ENCODE measurements around the gene CARNS1. TPM values are rescaled to one million over a fixed set of nuclear protein-coding genes. Genes with fewer than 3 reads are reported as not detected.
A peak's percentile ranks its signal among the peaks of the same experiment; 100 is the strongest.

CARNS1 gene
- total and polyA plus RNA-seq, 2 of the 13 experiments (the other 11 are each of a cell fraction or from before 2014, with no cell fraction given) = not detected

DNA sequence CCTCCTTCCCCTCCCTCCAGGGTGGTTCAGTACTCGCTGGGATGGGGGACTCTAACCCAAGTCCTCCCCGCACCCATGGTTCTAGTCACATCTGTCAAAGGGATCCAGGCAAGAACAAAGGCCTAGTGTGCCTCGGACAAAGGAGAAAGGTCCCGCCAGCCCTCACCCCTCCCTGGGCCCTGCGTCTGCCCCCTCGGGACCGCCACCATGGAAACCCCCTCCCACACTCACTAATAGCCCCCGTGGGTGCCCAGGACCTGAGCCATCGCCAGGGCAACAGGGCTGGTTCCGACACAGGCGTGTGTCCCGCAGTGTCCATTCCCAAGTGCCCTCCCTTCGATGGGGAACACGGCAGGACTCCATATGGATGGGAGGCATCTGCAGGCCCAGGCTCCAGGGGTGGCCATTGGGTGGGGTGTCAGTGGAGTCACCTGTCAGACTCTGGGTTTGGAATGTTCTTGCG, 5.1 kb upstream of the CARNS1 start (continued):
- TF ChIP-seq, protein P1, sequence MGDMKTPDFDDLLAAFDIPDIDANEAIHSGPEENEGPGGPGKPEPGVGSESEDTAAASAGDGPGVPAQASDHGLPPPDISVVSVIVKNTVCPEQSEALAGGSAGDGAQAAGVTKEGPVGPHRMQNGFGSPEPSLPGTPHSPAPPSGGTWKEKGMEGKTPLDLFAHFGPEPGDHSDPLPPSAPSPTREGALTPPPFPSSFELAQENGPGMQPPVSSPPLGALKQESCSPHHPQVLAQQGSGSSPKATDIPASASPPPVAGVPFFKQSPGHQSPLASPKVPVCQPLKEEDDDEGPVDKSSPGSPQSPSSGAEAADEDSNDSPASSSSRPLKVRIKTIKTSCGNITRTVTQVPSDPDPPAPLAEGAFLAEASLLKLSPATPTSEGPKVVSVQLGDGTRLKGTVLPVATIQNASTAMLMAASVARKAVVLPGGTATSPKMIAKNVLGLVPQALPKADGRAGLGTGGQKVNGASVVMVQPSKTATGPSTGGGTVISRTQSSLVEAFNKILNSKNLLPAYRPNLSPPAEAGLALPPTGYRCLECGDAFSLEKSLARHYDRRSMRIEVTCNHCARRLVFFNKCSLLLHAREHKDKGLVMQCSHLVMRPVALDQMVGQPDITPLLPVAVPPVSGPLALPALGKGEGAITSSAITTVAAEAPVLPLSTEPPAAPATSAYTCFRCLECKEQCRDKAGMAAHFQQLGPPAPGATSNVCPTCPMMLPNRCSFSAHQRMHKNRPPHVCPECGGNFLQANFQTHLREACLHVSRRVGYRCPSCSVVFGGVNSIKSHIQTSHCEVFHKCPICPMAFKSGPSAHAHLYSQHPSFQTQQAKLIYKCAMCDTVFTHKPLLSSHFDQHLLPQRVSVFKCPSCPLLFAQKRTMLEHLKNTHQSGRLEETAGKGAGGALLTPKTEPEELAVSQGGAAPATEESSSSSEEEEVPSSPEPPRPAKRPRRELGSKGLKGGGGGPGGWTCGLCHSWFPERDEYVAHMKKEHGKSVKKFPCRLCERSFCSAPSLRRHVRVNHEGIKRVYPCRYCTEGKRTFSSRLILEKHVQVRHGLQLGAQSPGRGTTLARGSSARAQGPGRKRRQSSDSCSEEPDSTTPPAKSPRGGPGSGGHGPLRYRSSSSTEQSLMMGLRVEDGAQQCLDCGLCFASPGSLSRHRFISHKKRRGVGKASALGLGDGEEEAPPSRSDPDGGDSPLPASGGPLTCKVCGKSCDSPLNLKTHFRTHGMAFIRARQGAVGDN (CRISPR knock-in tag; IDR thresholded peaks at IDR 0.05) = peak; percentile 25; the same call in 1 of the 2 replicates
- TF ChIP-seq CHD2 (IDR thresholded peaks at IDR 0.05; ENCODE audit: low read depth, low read length) (no peak), TGIF2 (CRISPR knock-in tag; IDR thresholded peaks at IDR 0.05) (no peak), KLF11 (CRISPR knock-in tag; IDR thresholded peaks at IDR 0.05) (no peak), ZNF772 (CRISPR knock-in tag; IDR thresholded peaks at IDR 0.05) (0 out of 2 replicates have a peak, but pooled peaks have one; percentile 43), ETV6 (CRISPR knock-in tag; conservative IDR thresholded peaks at IDR 0.05) (no peak), FOXM1 (CRISPR knock-in tag; IDR thresholded peaks at IDR 0.05) (no peak), ZKSCAN8 (CRISPR knock-in tag; IDR thresholded peaks at IDR 0.05; ENCODE audit: borderline replicate concordance) (no peak)
- TF ChIP-seq, protein P2, sequence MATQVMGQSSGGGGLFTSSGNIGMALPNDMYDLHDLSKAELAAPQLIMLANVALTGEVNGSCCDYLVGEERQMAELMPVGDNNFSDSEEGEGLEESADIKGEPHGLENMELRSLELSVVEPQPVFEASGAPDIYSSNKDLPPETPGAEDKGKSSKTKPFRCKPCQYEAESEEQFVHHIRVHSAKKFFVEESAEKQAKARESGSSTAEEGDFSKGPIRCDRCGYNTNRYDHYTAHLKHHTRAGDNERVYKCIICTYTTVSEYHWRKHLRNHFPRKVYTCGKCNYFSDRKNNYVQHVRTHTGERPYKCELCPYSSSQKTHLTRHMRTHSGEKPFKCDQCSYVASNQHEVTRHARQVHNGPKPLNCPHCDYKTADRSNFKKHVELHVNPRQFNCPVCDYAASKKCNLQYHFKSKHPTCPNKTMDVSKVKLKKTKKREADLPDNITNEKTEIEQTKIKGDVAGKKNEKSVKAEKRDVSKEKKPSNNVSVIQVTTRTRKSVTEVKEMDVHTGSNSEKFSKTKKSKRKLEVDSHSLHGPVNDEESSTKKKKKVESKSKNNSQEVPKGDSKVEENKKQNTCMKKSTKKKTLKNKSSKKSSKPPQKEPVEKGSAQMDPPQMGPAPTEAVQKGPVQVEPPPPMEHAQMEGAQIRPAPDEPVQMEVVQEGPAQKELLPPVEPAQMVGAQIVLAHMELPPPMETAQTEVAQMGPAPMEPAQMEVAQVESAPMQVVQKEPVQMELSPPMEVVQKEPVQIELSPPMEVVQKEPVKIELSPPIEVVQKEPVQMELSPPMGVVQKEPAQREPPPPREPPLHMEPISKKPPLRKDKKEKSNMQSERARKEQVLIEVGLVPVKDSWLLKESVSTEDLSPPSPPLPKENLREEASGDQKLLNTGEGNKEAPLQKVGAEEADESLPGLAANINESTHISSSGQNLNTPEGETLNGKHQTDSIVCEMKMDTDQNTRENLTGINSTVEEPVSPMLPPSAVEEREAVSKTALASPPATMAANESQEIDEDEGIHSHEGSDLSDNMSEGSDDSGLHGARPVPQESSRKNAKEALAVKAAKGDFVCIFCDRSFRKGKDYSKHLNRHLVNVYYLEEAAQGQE (IDR thresholded peaks at IDR 0.05; ENCODE audit: borderline replicate concordance in 1 of 2, low read depth in 1 of 2, low read length in 2 of 2) = no peak
- TF ChIP-seq, protein P3, sequence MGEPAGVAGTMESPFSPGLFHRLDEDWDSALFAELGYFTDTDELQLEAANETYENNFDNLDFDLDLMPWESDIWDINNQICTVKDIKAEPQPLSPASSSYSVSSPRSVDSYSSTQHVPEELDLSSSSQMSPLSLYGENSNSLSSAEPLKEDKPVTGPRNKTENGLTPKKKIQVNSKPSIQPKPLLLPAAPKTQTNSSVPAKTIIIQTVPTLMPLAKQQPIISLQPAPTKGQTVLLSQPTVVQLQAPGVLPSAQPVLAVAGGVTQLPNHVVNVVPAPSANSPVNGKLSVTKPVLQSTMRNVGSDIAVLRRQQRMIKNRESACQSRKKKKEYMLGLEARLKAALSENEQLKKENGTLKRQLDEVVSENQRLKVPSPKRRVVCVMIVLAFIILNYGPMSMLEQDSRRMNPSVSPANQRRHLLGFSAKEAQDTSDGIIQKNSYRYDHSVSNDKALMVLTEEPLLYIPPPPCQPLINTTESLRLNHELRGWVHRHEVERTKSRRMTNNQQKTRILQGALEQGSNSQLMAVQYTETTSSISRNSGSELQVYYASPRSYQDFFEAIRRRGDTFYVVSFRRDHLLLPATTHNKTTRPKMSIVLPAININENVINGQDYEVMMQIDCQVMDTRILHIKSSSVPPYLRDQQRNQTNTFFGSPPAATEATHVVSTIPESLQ (CRISPR knock-in tag; conservative IDR thresholded peaks at IDR 0.05) = no peak
